ENCODE results near the gene KIAA1755. TPM values are rescaled to one million over a fixed set of nuclear protein-coding genes. Genes with fewer than 3 reads are reported as not detected.
A peak's percentile ranks its signal among the peaks of the same experiment; 100 is the strongest.

KIAA1755 gene
- total RNA-seq, 6 experiments from 2014 or later: 0.06 to 2.7 (median 1.5) TPM

DNA sequence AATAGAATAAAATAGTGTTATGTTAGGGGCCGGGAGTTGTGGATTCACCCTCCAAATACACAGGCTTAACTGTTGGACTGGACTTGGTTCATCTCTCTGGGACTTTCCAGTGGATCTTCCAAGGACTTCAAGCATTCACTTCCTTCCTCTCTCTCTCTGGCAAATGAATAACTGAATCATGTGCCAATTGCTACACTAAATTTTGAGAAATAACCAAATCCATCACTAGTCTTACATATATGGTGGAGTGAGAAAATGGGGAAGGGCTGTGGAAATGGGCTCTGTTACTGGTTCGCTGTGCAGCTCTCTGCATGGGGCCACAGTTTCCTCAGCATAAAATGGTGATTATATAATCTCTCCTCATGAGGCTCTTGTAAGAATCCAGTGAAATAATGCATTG is 6.8 kb upstream of the KIAA1755 start:
- H3K36me3 ChIP-seq: no peaks in the 10 kb centered on the region
- intact Hi-C loops (cut with DNase I): no loop called here
- peaks cover 0 to 2% (median 0%) of the 10 kb centered on the region in 4 donors for H3K9me3 ChIP-seq
- H3K4me3 ChIP-seq: no peak overlapping the region
- WGBS (ENCODE audit: insufficient coverage, low coverage, low lambda C conversion rate, missing lambda C conversion rate): 86% methylated on average over 2 of the region's 2 CpGs
- no peak overlapping the region for H3K27ac ChIP-seq
- no peaks in the 10 kb centered on the region for H3K4me1 ChIP-seq
- H3K27me3 ChIP-seq: no peaks in the 10 kb centered on the region
- no peak for TF ChIP-seq POLR2A (IDR thresholded peaks at IDR 0.05)
- TF ChIP-seq, protein P1, sequence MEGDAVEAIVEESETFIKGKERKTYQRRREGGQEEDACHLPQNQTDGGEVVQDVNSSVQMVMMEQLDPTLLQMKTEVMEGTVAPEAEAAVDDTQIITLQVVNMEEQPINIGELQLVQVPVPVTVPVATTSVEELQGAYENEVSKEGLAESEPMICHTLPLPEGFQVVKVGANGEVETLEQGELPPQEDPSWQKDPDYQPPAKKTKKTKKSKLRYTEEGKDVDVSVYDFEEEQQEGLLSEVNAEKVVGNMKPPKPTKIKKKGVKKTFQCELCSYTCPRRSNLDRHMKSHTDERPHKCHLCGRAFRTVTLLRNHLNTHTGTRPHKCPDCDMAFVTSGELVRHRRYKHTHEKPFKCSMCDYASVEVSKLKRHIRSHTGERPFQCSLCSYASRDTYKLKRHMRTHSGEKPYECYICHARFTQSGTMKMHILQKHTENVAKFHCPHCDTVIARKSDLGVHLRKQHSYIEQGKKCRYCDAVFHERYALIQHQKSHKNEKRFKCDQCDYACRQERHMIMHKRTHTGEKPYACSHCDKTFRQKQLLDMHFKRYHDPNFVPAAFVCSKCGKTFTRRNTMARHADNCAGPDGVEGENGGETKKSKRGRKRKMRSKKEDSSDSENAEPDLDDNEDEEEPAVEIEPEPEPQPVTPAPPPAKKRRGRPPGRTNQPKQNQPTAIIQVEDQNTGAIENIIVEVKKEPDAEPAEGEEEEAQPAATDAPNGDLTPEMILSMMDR (IDR thresholded peaks at IDR 0.05): no peak
- no peak for ATAC-seq
- no peak for DNase-seq

DNA sequence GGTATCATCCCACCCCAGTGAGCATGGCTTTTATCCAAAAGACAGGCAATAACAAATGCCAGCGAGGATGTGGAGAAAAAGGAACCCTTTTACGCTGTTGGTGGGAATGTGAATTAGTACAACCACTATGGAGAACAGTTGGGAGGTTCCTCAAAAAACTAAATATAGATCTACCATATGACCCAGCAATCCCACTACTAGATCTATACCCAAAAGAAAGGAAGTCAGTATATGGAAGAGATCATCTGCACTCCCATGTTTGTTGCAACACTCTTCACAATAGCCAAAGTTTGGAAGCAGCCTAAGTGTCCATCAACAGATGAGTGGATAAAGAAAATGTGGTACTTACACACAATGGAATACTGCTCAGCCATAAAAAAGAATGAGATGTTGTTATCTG is 5.9 kb upstream of the KIAA1755 start:
- Histone ChIP-seq H3K4me1 (no peaks in the 10 kb centered on the region), H3K36me3 (no peaks in the 10 kb centered on the region), H3K9me3 (peaks cover 0 to 2% (median 0%) of the 10 kb centered on the region in 4 donors), H3K4me3 (no peak overlapping the region), H3K27me3 (no peaks in the 10 kb centered on the region), H3K27ac (no peak overlapping the region)
- no peak for DNase-seq
- no peak for ATAC-seq
- TF ChIP-seq POLR2A (IDR thresholded peaks at IDR 0.05): no peak
- TF ChIP-seq, protein P1 (IDR thresholded peaks at IDR 0.05): no peak
- WGBS (ENCODE audit: insufficient coverage, low coverage, low lambda C conversion rate, missing lambda C conversion rate): 67% methylated on average over 1 of the region's 2 CpGs
- intact Hi-C loops (cut with DNase I): no loop called here

DNA sequence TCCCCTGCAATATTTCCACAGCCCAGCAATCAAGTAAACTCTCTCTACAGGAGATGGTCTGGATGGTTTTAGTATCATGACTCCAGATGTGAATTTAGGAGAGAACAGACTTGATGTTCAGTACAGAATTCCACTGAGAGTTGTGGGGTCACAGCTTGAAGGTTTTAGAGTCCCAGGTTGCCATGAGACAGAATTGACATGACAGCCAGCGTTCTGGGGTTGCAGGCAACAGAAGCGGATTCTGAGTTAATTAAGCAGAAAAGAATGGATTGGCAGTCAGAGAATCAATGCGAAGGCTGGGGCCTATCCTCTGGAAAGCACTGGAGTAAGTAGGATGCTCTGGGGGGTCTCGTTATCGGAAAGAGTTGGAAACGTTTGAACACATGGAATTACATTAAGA is 2.4 kb upstream of the KIAA1755 start:
- no peak for DNase-seq

DNA sequence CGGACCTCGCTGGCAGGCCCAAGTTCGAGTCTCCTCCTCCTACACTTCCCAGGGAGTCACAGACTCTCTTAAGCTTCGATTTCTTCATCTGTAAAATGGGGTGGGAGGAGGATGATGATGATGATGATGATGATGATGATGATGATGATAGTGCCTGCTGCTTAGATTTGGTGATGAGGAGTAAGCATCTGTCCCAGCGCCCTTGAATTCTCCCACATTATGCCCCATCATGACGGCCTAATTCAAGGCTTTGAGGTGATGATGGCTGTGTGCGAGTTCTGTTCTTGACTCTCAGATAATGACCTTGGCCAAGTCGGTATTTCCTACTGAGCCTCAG is 487 bp upstream of the KIAA1755 start:
- Histone ChIP-seq H3K36me3 (no peaks in the 10 kb centered on the region), H3K4me3 (peak overlapping the region in 1 of 3 donors; percentile 45), H3K27me3 (no peaks in the 10 kb centered on the region), H3K27ac (no peak overlapping the region), H3K4me1 (peaks cover 0 to 8% (median 3%) of the 10 kb centered on the region in 4 donors), H3K9me3 (peaks cover 0 to under 1% (median 0%) of the 10 kb centered on the region in 4 donors)
- DNase-seq: no peak
- intact Hi-C loops (cut with DNase I): no loop called here
- TF ChIP-seq POLR2A (IDR thresholded peaks at IDR 0.05): no peak
- ATAC-seq: no peak
- 42% methylated on average over 4 of the region's 8 CpGs for WGBS (ENCODE audit: insufficient coverage, low coverage, low lambda C conversion rate, missing lambda C conversion rate)

More for the DNA sequence above, 2.4 kb upstream of the KIAA1755 start:
- Histone ChIP-seq H3K27ac (no peak overlapping the region), H3K27me3 (no peaks in the 10 kb centered on the region), H3K4me3 (no peak overlapping the region), H3K4me1 (peaks cover 0 to 8% (median 3%) of the 10 kb centered on the region in 4 donors), H3K36me3 (no peaks in the 10 kb centered on the region), H3K9me3 (peaks cover 0 to 2% (median 0%) of the 10 kb centered on the region in 4 donors)
- WGBS (ENCODE audit: insufficient coverage, low coverage, low lambda C conversion rate, missing lambda C conversion rate): 92% methylated on average over 6 of the region's 6 CpGs
- TF ChIP-seq, protein P1 (IDR thresholded peaks at IDR 0.05): no peak
- TF ChIP-seq POLR2A (IDR thresholded peaks at IDR 0.05): no peak
- ATAC-seq: no peak
- intact Hi-C loops (cut with DNase I): no loop called here

DNA sequence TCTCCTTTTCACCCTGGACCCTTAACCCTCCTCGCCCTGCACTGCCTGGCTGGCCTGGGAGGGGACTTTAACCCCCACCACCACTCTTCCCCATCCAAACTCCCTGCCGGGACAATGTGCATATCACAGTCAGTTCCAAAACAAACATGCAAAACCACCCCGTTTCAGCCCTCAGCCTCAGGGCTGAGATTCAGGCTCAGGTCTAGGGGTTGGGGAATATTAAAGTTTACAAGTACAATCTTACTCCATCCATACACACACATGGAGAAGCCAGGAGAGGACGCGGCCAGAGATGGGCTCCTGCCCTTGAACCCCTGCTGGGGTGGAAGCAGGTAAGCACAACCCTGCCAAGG is 534 bp downstream of the KIAA1755 start:
- DNase-seq (peak in 1 of 3 donors; percentile 67), ATAC-seq (peak; percentile 64 to 92 (median 78))
- WGBS (ENCODE audit: insufficient coverage, low coverage, low lambda C conversion rate, missing lambda C conversion rate): 9% methylated on average over 5 of the region's 5 CpGs
- H3K4me3 ChIP-seq: peak overlapping the region; percentile 16 to 45 (median 38)
- no peaks in the 10 kb centered on the region for H3K9me3 ChIP-seq
- intact Hi-C loops (cut with DNase I): no loop called here
- H3K4me1 ChIP-seq: peaks cover 0 to 8% (median 3%) of the 10 kb centered on the region in 4 donors
- H3K36me3 ChIP-seq: no peaks in the 10 kb centered on the region
- no peak overlapping the region for H3K27ac ChIP-seq
- no peaks in the 10 kb centered on the region for H3K27me3 ChIP-seq
- TF ChIP-seq POLR2A (IDR thresholded peaks at IDR 0.05): no peak
- TF ChIP-seq, protein P1 (IDR thresholded peaks at IDR 0.05): no peak
